Measurements from ENCODE around the gene NAGLU. TPM values are rescaled to one million over a fixed set of nuclear protein-coding genes. Genes with fewer than 3 reads are reported as not detected.
"Not testable (repeated sequence)": the region's sequence is repeated elsewhere in the genome, so short reads cannot be mapped to it uniquely, and the experiment has no call there.

The NAGLU gene
- polyA plus RNA-seq, 2 of the 4 experiments (the other 2 are of a cell fraction), result 17.8 to 34.5 TPM

DNA sequence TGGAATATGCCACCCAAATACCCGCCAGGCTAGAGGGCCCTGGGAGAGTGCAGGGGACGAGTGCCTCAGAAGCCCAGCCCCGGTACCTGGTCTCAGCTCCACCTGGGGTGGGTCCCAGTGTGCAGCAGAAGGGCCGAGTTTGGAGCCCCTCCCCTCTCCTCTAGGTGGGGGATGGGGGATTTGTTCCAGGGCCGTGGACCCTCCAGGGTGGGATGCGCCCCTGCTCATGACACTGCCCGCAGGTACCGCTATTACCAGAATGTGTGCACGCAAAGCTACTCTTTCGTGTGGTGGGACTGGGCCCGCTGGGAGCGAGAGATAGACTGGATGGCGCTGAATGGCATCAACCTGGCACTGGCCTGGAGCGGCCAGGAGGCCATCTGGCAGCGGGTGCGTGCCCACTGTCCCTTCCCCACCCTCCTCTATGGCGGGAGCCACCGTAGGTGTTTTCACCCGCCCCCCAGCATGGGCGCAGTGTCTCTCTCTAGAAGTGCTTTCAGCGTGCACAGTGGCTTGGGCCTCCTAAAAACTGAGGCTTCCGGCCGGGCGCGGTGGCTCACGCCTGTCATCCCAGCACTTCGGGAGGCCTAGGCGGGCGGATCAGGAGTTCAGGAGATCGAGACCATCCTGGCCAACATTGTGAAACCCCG is 1.2 kb downstream of the NAGLU start:
- FAIRE-seq (no peak), DNase-seq (ENCODE audit: low read depth in 1 of 2, low spot score in 1 of 2) (no peak), ATAC-seq (peak; percentile 1 to 14; a peak in 3 of 6 replicates)
- peak overlapping the region; percentile 82 for H3K4me3 ChIP-seq
- peak overlapping the region; percentile 93 to 97 for H3K27ac ChIP-seq
- peaks cover 30% of the 10 kb centered on the region for H3K4me1 ChIP-seq
- no peaks in the 10 kb centered on the region for H3K9me3 ChIP-seq
- peak overlapping the region; percentile 74 for H3K4me2 ChIP-seq
- ChIA-PET CTCF (interaction anchor here (1.1 to 6.8 kb wide), 7 partner anchors 10 to 226 kb away, joined by 3 to 42 read pairs (median 4); no protein-coding TSS in a partner anchor), POLR2A (interaction anchor here (0.7 to 2.1 kb wide), 3 partner anchors 11 to 283 kb away, joined by 3 to 22 read pairs (median 7); no protein-coding TSS in a partner anchor)
- TF ChIP-seq ZC3H11A (IDR thresholded peaks at IDR 0.05) (no peak), ZFP36 (IDR thresholded peaks at IDR 0.05; ENCODE audit: borderline replicate concordance, partially characterized antibody) (no peak), MAFK (IDR thresholded peaks at IDR 0.05; ENCODE audit: partially characterized antibody) (no peak), POLR2A (IDR thresholded peaks at IDR 0.05; ENCODE audit: low read length) (0 out of 2 replicates have a peak, but pooled peaks have one; percentile 16), MAZ (IDR thresholded peaks at IDR 0.05; ENCODE audit: borderline replicate concordance, low read depth, low read length) (no peak)
- 86% methylated on average over 30 of the region's 31 CpGs for WGBS (ENCODE audit: missing lambda C conversion rate)

DNA sequence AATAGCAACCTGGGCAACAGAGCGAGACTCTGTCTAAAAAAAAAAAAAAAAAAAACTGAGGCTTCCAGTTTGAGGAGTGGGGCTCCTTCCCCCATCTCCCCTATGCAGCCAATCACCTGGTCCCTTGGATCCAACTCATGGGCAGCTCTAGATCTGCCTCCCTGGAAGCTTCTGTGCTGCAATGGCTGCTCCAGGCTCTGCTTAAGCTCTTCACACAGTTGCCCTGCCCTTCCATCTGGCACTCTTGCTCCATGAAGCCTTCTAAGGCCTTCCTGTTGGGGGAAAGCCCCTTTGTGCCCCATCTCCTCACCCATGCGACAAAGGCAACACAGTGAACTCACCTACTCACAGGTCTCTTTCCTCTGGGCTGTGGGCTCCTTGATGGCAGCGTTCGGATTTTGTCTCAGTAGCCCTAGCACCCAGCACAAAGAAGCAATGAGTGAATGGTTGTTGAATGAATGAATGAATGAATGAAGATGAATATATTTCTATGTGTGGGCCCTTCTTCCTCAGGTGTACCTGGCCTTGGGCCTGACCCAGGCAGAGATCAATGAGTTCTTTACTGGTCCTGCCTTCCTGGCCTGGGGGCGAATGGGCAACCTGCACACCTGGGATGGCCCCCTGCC is 1.9 kb downstream of the NAGLU start:
- TF ChIP-seq HOXA7 (CRISPR knock-in tag; IDR thresholded peaks at IDR 0.05), result 0 out of 2 replicates have a peak, but pooled peaks have one; percentile 48
- TF ChIP-seq CBX8 (IDR thresholded peaks at IDR 0.05), result no peak
- no peak for DNase-seq (ENCODE audit: low read depth in 1 of 2, low spot score in 1 of 2)
- Histone ChIP-seq H3K9me3 (no peaks in the 10 kb centered on the region), H3K4me2 (peak overlapping the region; percentile 74; the same call in 2 of the 3 replicates), H3K4me3 (no peak overlapping the region), H3K4me1 (peaks cover 30% of the 10 kb centered on the region), H3K27ac (peak overlapping the region in 1 of 2 experiments; percentile 24; a peak in 1 of 6 replicates)
- ChIA-PET POLR2A (interaction anchor here (0.6 to 0.7 kb wide), 3 partner anchors 18 to 200 kb away, joined by 5 to 9 read pairs (median 7); no protein-coding TSS in a partner anchor), CTCF (interaction anchor here (1.2 to 6.8 kb wide), 6 partner anchors 8 to 226 kb away, joined by 3 to 42 read pairs (median 17); no protein-coding TSS in a partner anchor)
- 92% methylated on average over 5 of the region's 5 CpGs for WGBS (ENCODE audit: missing lambda C conversion rate)
- no peak for ATAC-seq
- no peak for FAIRE-seq

DNA sequence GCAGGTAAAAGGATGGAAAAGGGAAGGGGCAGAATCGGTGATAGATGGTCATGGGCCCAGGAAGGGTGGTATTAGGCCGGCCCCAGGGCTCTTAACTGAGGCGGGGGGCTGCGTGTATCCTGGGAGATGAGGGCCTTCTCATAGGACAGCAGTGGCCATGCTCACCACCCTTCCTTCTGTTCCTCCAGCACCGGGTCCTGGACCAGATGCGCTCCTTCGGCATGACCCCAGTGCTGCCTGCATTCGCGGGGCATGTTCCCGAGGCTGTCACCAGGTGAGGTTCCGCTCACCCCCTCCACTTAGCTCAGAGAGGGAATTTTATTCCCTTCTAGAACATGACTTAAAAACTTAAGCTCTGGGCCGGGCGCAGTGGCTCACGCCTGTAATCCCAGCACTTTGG is 2.4 kb downstream of the NAGLU start:
- 95% methylated on average over 14 of the region's 14 CpGs for WGBS (ENCODE audit: missing lambda C conversion rate)

DNA sequence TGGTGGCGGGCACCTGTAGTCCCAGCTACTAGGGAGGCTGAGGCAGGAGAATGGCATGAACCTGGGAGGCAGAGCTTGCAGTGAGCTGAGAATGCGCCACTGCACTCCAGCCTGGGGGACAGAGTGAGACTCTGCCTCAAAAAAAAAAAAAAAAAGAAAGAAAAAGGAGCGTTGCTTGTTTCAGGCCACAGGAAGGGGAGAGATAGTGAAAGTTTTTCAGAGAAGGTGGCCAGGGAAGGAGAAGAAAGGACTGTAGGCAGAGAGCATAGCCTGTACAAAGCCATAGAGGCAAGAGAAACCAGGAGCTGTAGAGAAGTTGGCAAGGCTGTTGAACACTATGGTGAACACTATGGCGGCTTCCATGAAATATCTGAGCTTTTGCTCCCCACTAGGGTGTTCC is 4.5 kb downstream of the NAGLU start:
- not testable (repeated sequence) for H3K27ac ChIP-seq; DNase-seq (ENCODE audit: low read depth in 1 of 2, low spot score in 1 of 2); H3K9me3 ChIP-seq; H3K4me3 ChIP-seq; FAIRE-seq; ATAC-seq; H3K4me2 ChIP-seq
- 94% methylated on average over 4 of the region's 4 CpGs for WGBS (ENCODE audit: missing lambda C conversion rate)
- CTCF ChIA-PET, result interaction anchor here (0.7 to 1.8 kb wide), 7 partner anchors 8 to 223 kb away, joined by 3 to 5 read pairs (median 4); no protein-coding TSS in a partner anchor
- peaks cover 25% of the 10 kb centered on the region for H3K4me1 ChIP-seq
- POLR2A ChIA-PET, result interaction anchor here (0.6 to 1.0 kb wide), 2 partner anchors 37 to 61 kb away, joined by 3 to 4 read pairs; partner anchors contain the start of gene PSMC3IP

More for the DNA sequence above, 2.4 kb downstream of the NAGLU start:
- POLR2A ChIA-PET, result interaction anchor here (0.6 to 0.7 kb wide), 2 partner anchors 10 to 200 kb away, joined by 3 to 9 read pairs; no protein-coding TSS in a partner anchor
- CTCF ChIA-PET, result interaction anchor here (0.9 to 6.8 kb wide), 5 partner anchors 8 to 132 kb away, joined by 3 to 42 read pairs (median 4); no protein-coding TSS in a partner anchor
- no peak overlapping the region for H3K27ac ChIP-seq
- H3K4me3 ChIP-seq, result no peak overlapping the region
- H3K9me3 ChIP-seq, result no peaks in the 10 kb centered on the region
- ATAC-seq, result no peak
- no peak for DNase-seq (ENCODE audit: low read depth in 1 of 2, low spot score in 1 of 2)
- TF ChIP-seq ESRRA (IDR thresholded peaks at IDR 0.05; ENCODE audit: borderline replicate concordance, low read length), result no peak
- no peak for TF ChIP-seq KDM5A (IDR thresholded peaks at IDR 0.05)
- no peak for TF ChIP-seq MYC (IDR thresholded peaks at IDR 0.05; ENCODE audit: borderline replicate concordance, low read length)
- peaks cover 30% of the 10 kb centered on the region for H3K4me1 ChIP-seq
- FAIRE-seq, result no peak
- no peak overlapping the region for H3K4me2 ChIP-seq

DNA sequence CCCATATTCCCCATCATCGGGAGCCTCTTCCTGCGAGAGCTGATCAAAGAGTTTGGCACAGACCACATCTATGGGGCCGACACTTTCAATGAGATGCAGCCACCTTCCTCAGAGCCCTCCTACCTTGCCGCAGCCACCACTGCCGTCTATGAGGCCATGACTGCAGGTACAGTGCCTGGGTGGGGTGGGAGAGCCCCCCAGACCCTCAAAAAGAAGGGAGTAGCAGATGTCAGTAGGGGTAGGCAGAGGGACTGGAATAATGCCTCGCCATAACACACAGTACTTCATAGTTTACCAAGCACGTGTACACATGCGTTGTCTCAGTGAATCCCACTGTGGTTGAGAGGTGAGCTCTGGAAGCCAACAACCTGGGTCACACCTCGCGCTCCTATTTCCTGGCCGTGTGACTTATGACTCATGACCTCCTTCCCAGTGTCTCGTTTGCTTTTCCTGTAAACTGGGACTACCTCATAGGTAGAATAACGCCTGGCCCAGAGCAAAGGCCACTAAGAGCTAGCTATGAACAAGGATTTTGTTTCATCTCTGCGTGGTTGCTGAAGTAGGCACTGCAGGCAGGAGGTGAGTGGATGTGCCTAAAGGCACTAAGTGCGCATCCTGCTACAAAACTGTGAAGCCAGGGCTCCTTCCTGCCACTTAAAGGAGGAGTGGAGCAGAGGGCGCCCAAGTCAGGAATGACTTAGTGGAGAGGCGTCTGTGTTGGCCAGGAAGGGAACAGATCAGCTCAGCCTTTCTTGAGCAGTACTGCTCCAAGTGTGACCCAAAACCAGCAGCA is 5.2 kb downstream of the NAGLU start:
- CTCF ChIA-PET, result interaction anchor here (0.7 to 1.8 kb wide), 12 partner anchors 9 to 222 kb away, joined by 3 to 6 read pairs (median 4); no protein-coding TSS in a partner anchor
- FAIRE-seq, result no peak
- 69% methylated on average over 17 of the region's 17 CpGs for WGBS (ENCODE audit: missing lambda C conversion rate)
- Histone ChIP-seq H3K4me1 (peaks cover 23% of the 10 kb centered on the region), H3K4me2 (peak overlapping the region; percentile 3; the same call in 2 of the 3 replicates), H3K27ac (peak overlapping the region in 1 of 2 experiments; percentile 54; a peak in 3 of 6 replicates), H3K4me3 (no peak overlapping the region), H3K9me3 (no peaks in the 10 kb centered on the region)
- POLR2A ChIA-PET, result interaction anchor here (1.0 kb wide), 1 partner anchor 37 kb away, joined by 3 read pairs; the partner anchor contains the start of gene PSMC3IP
- TF ChIP-seq, protein P1, sequence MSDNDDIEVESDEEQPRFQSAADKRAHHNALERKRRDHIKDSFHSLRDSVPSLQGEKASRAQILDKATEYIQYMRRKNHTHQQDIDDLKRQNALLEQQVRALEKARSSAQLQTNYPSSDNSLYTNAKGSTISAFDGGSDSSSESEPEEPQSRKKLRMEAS (IDR thresholded peaks at IDR 0.05), result no peak
- TF ChIP-seq FOSL2 (IDR thresholded peaks at IDR 0.05), result no peak
- peak; percentile 45; the same call in 1 of the 2 replicates for TF ChIP-seq FOSL2 (CRISPR knock-in tag; IDR thresholded peaks at IDR 0.05)
- peak in 1 of 2 experiments; percentile 0; a peak in 1 of 6 replicates for ATAC-seq
- no peak for DNase-seq (ENCODE audit: low read depth in 1 of 2, low spot score in 1 of 2)

Measured in A549 (cell line).